Kidney (tissue), 14 donors: Measurements from ENCODE around the gene EPHA5. TPM values are rescaled to one million over a fixed set of nuclear protein-coding genes. Genes with fewer than 3 reads are reported as not detected.

ENCODE experiments used
- DNase-seq, 5 donors: peaks; one replicate each; pipeline ENCODE4 v3.0.0-alpha.2; 2013 to 2020
- FAIRE-seq: peaks from 2 replicates; lab custom pipeline; 2012; peaks lifted over from hg19 to GRCh38; lab: Jason Lieb, UNC
- H3K27ac ChIP-seq, 2 donors: one replicate each; pipeline ENCODE4 v1.7.0; 2013; ENCODE audit warnings: low read depth in 2 of 2, low read length in 2 of 2, inconsistent platforms in 1 of 2
- H3K27me3 ChIP-seq: one replicate; pipeline ENCODE4 v1.7.1; 2013; ENCODE audit warnings: low read length, inconsistent platforms; ENCODE audit not compliant: control insufficient read depth, insufficient read depth
- H3K36me3 ChIP-seq, 3 donors: one replicate each; pipeline versions ENCODE4 v1.7.0 to v1.7.1; 2013; ENCODE audit warnings: low read length in 3 of 3, control low read depth in 1 of 3, inconsistent platforms in 1 of 3; ENCODE audit not compliant: insufficient read depth in 3 of 3, control insufficient read depth in 2 of 3
- H3K4me1 ChIP-seq, 3 donors: one replicate each; pipeline versions ENCODE4 v1.7.0 to v1.7.1; 2013; ENCODE audit warnings: low read length in 3 of 3, inconsistent platforms in 1 of 3, low read depth in 1 of 3; ENCODE audit not compliant: control insufficient read depth in 2 of 3, insufficient read depth in 2 of 3
- H3K4me3 ChIP-seq, 3 donors: one replicate each; pipeline versions ENCODE4 v1.7.0 to v1.8.1; 2013; ENCODE audit warnings: low read length in 3 of 3, control low read depth in 1 of 3, inconsistent platforms in 1 of 3
- H3K9ac ChIP-seq, 3 donors: one replicate each; pipeline versions ENCODE4 v1.7.0 to v1.7.1; 2013; ENCODE audit warnings: low read length in 3 of 3, control low read depth in 1 of 3, inconsistent platforms in 1 of 3
- H3K9me3 ChIP-seq, 3 donors: one replicate each; pipeline versions ENCODE4 v1.7.0 to v1.7.1; 2013; ENCODE audit warnings: low read length in 3 of 3, control low read depth in 1 of 3, inconsistent platforms in 1 of 3; ENCODE audit not compliant: control insufficient read depth in 2 of 3, insufficient read depth in 1 of 3
- intact Hi-C: fragments of 100-400 bp; cut with DNase I; formaldehyde crosslinking; loops from one replicate; pipeline ENCODE4 v1.11.1; 2022
- polyA plus RNA-seq: library from polyadenylated mRNA; stranded (reverse); fragments of 350-450 nt; fragmentation: Illumina TruSeq; extraction: RNeasy Lipid Tissue Mini Kit (QIAGEN cat#74804); gene quantifications from one replicate; pipeline ENCODE4 v1.2.3, GENCODE V29; 2014; ENCODE audit warnings: low read depth, low replicate concordance; ENCODE audit not compliant: insufficient read depth
- total RNA-seq: library from RNA; stranded (reverse); fragmentation: NEBNext Ultra II Directional; extraction: Animal tissue kit (Norgen Biotek cat#: 25700); gene quantifications from one replicate; pipeline ENCODE4 v1.2.1, GENCODE V29; 2021
- TF ChIP-seq, protein P1 (sequence below): IDR thresholded peaks from 3 replicates; pipeline ENCODE4 v1.5.1; 2012; ENCODE audit warnings: mild to moderate bottlenecking, moderate library complexity, borderline replicate concordance; ENCODE audit not compliant: insufficient read depth; ENCODE audit errors: extremely low read depth
- donor health status: control.
- donor health status: control.
- donor health status: control.
- donor health status: control.
- donor health status: control.
- donor health status: DM: yes; HTN: yes; CAD: no.
- donor health status: Normal renal cell carcinoma (clear cell type).

The EPHA5 gene
- total and polyA plus RNA-seq, 2 donors from 2014 or later, result 0.22 TPM; not detected in 1

DNA sequence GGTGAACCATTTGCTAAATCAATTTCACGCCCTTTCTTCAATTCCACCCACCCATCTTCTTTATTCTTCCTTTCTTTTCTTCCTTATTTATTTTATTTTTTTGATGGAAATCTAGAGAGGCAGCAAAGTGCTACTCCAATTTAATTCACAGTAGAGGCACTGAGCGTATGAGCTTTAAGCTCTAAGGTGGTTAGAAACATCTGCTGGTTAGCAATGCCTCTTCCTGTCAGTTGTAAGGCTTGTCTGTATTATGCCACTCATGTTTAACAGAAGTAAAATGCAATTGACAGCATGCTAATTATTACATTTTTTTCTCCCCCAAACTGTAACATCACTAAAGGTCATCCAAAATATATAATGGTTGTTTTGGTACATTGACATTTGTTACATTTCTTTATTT is 103.8 kb downstream of the EPHA5 start:
- TF ChIP-seq, protein P1, sequence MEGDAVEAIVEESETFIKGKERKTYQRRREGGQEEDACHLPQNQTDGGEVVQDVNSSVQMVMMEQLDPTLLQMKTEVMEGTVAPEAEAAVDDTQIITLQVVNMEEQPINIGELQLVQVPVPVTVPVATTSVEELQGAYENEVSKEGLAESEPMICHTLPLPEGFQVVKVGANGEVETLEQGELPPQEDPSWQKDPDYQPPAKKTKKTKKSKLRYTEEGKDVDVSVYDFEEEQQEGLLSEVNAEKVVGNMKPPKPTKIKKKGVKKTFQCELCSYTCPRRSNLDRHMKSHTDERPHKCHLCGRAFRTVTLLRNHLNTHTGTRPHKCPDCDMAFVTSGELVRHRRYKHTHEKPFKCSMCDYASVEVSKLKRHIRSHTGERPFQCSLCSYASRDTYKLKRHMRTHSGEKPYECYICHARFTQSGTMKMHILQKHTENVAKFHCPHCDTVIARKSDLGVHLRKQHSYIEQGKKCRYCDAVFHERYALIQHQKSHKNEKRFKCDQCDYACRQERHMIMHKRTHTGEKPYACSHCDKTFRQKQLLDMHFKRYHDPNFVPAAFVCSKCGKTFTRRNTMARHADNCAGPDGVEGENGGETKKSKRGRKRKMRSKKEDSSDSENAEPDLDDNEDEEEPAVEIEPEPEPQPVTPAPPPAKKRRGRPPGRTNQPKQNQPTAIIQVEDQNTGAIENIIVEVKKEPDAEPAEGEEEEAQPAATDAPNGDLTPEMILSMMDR, result no peak
- FAIRE-seq, result no peak
- no peaks in the 10 kb centered on the region for H3K27me3 ChIP-seq

DNA sequence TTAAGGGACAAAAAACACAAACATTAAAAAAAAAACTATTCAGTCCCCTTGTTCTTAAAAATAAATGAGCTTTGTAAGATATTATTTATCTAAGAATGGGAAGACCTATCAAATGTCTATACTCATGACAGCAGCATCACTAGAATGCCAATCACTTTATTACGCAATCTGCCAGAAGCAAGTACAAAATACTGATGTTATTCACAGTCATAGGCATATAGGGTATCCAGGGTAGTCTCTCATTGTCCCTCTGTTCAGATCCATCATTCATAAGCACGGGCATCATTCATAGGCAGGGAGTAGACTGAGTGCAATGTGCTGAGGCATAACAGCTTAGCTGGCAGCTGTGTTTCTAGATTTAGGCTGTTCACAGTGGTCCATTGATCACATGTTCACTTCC is 109.1 kb downstream of the EPHA5 start:
- no peak overlapping the region for H3K4me3 ChIP-seq
- no peak overlapping the region for H3K27ac ChIP-seq
- no peak overlapping the region for H3K9ac ChIP-seq
- no peak for DNase-seq
- H3K4me1 ChIP-seq, result no peaks in the 10 kb centered on the region
- TF ChIP-seq, protein P1, result no peak
- intact Hi-C loops, result no loop called here
- no peaks in the 10 kb centered on the region for H3K36me3 ChIP-seq
- no peak for FAIRE-seq
- peaks cover 0 to 2% (median 0%) of the 10 kb centered on the region in 3 donors for H3K9me3 ChIP-seq
- no peaks in the 10 kb centered on the region for H3K27me3 ChIP-seq

More for the DNA sequence above, 103.8 kb downstream of the EPHA5 start:
- Histone ChIP-seq H3K4me1 (no peaks in the 10 kb centered on the region), H3K27ac (no peak overlapping the region), H3K9ac (no peak overlapping the region), H3K36me3 (no peaks in the 10 kb centered on the region), H3K4me3 (no peak overlapping the region), H3K9me3 (no peaks in the 10 kb centered on the region)
- no peak for DNase-seq
- intact Hi-C loops, result no loop called here

DNA sequence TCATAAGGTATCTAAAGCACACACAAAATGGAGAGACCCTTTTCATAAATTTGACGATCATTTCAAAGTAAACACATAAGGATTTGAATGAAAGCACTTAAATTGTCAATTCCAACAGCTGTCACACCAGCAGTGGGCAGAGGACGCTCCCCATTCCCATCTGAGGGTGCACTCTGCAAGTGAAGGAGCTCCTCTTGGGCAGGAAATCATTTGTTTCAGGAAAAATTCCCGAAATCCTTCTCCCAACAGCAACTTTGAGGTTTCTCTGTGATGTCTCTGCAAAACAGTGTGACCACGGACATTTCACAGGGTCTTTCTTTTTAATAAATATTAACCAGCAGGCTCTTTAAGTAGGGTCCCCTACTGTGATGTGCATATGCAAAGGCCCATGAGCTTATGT is 111.0 kb downstream of the EPHA5 start:
- Histone ChIP-seq H3K27me3 (no peaks in the 10 kb centered on the region), H3K4me3 (no peak overlapping the region), H3K27ac (no peak overlapping the region), H3K9me3 (peaks cover 0 to 2% (median 0%) of the 10 kb centered on the region in 3 donors), H3K36me3 (no peaks in the 10 kb centered on the region), H3K9ac (no peak overlapping the region), H3K4me1 (no peaks in the 10 kb centered on the region)
- FAIRE-seq (no peak), DNase-seq (no peak)
- TF ChIP-seq, protein P1, result no peak
- intact Hi-C loops, result no loop called here

DNA sequence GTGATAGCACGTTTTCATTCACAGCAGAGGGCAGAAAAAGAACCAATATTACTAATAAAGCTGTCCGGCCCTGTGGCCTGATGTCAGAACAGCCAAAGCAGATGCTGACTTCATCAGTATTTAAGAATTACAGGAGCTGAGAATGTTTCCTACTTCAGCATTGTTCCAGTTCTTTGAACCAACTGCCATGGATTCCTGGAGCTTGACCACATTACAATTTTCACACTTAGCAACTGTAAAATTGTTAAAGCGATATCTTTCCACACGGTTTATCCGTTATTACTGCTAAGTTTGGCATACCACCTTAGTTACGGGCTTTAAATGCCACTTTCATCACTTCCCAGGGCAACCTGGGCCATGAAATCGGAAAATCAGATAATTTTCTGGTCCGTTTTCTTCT is 118.2 kb downstream of the EPHA5 start:
- DNase-seq (peak in 2 of 5 donors; percentile 4 to 22), FAIRE-seq (no peak)
- Histone ChIP-seq H3K36me3 (no peaks in the 10 kb centered on the region), H3K9ac (no peak overlapping the region), H3K27ac (no peak overlapping the region), H3K9me3 (no peaks in the 10 kb centered on the region), H3K4me3 (no peak overlapping the region), H3K27me3 (no peaks in the 10 kb centered on the region), H3K4me1 (no peaks in the 10 kb centered on the region)
- intact Hi-C loops, result no loop called here
- TF ChIP-seq, protein P1, result no peak
